ENCODE results near the gene LHPP.

GRCh38 chr10:124448696-124449169 is 12.9 kb upstream of the LHPP start:
- no peak for TF ChIP-seq JUNB (IDR thresholded peaks at IDR 0.05)
- TF ChIP-seq CTCF (IDR thresholded peaks at IDR 0.05 in 2 of 3, conservative IDR thresholded peaks at IDR 0.05 in 1 of 3; ENCODE audit: control insufficient read depth in 2 of 3, extremely low read depth in 1 of 3, insufficient read depth in 1 of 3, low read depth in 3 of 3, low read length in 3 of 3): no peak
- TF ChIP-seq POLR2A (IDR thresholded peaks at IDR 0.05; ENCODE audit: low read depth, low read length): no peak
- no peak for TF ChIP-seq ZBTB40 (IDR thresholded peaks at IDR 0.05; ENCODE audit: borderline replicate concordance)
- no peak for TF ChIP-seq TBL1XR1 (IDR thresholded peaks at IDR 0.05; ENCODE audit: low read depth, low read length)
- TF ChIP-seq POLR2AphosphoS5 (IDR thresholded peaks at IDR 0.05; ENCODE audit: low read length): no peak
- TF ChIP-seq RCOR1 (conservative IDR thresholded peaks at IDR 0.05; ENCODE audit: low read depth, low read length): no peak
- no peak for TF ChIP-seq ZNF207 (IDR thresholded peaks at IDR 0.05; ENCODE audit: borderline replicate concordance)
- TF ChIP-seq SP1 (IDR thresholded peaks at IDR 0.05; ENCODE audit: low read depth, low read length): no peak
- no peak for TF ChIP-seq MAX (IDR thresholded peaks at IDR 0.05; ENCODE audit: low read depth, low read length)
- no peak for TF ChIP-seq HDAC2 (IDR thresholded peaks at IDR 0.05)
